Cortex of kidney (tissue), 1 donor: ENCODE measurements around the gene RRBP1.

ENCODE experiments used
- DNase-seq: peaks from one replicate; lab custom pipeline; 2025; lab: John Stamatoyannopoulos, UW

The RRBP1 gene

GRCh38 chr20:17609811-17610377 lies 72.1 kb downstream of the RRBP1 start:
- no peak for DNase-seq

- DNase-seq: no peak
These were observed 73.1 kb downstream of the RRBP1 start for GRCh38 chr20:17608701-17609497.

DNA sequence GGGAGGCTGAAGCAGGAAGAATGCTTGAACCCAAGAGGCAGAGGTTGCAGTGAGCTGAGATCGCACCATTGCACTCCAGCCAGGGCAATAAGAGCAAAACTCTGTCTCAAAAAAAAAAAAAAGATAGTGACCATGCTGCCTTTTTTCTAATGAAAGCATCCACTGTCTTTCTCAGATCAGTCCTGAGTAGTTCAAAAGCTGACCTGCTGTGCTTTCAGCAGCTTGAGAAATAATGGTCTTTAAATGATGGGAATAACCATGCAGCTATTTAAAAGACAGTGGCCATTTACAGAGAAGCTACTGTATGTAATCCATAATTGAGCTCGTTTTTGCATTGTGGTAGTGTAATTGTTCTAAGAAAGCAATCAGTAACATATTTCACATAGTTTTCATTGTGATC lies 76.0 kb downstream of the RRBP1 start:
- DNase-seq: no peak

GRCh38 chr20:17605131-17605660 lies 76.8 kb downstream of the RRBP1 start:
- DNase-seq: no peak

DNA sequence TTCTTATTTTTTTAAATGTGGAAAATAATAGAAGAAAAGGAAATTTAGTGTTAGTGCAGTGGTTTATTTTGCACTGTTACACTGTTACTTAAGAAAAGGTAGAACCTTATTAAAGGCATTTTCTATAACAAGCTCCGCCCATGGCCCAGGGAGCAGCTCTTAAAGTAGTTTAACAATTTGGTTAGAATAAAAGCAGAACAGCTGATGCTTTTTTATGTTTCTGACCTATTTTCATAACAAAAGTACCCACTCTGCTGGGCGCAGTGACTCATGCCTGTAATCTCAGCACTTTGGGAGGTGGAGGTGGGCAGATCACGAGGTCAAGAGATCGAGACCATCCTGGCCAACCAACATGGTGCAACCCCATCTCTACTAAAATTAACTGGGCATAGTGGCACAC lies 79.5 kb downstream of the RRBP1 start:
- no peak for DNase-seq

DNA sequence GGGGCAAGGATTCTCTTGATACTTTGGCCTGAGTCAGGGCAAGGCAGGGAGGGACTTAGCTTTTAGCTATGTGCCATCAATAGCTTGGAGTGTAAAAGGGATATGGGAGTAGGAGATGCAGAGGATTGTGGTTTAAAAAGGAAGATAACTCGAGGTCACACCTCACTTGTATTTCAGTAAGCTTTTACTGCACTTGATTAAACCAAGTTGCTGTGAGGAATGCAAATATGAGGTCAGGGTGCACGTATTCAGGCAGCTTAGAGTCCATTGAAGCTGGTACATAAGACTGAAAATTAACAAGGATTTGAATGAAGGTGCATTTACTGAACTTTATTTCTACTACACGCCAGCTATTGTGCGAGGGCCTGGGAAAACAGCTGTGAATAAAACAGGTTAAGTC lies 80.1 kb downstream of the RRBP1 start:
- DNase-seq: no peak

- DNase-seq: no peak
These were observed 84.0 kb downstream of the RRBP1 start for GRCh38 chr20:17598013-17598550.

DNA sequence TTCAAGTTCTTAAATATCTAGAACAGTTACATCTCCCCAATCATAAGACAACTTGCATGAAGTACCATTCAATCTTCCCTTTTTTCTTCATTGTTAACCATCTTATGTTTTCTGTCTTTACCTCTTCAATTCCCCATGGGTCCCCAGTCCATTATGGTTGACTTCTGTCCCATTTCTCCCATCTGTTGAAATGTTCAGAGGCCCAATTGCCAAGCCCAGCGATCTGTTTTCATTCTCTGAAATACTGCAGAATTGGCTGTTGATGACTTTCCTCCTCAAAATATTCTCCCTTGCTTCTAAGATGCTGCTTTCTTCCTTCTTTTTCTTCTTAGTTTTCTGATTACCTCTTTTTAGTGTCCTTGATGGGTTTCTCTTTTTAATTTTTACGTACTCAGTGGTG lies 86.2 kb downstream of the RRBP1 start:
- DNase-seq: no peak

GRCh38 chr20:17594443-17594842 lies 87.6 kb downstream of the RRBP1 start:
- no peak for DNase-seq

- DNase-seq: no peak
These were observed 88.1 kb downstream of the RRBP1 start for GRCh38 chr20:17593902-17594301.

DNA sequence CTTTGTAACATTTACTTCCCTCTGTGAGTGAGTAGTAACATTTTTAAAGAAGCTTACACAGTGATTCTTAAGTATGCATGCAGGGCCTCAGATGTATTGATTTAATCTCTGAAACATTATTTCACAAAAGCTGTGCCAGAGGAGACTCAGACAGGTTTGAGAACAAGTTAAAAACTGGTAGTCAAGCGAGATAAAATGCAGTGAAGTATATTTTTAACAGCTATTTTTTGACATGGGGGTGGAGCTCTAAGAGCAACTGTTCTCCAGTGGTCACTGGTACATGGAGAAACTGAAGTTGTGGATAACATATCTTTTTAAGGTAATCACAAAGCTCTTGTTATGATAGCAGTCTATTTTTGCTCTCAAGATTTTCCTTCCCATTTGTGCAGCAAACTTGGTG lies 91.8 kb downstream of the RRBP1 start:
- no peak for DNase-seq

GRCh38 chr20:17589161-17589834 lies 92.7 kb downstream of the RRBP1 start:
- DNase-seq: no peak

- no peak for DNase-seq
These were observed 94.2 kb downstream of the RRBP1 start for GRCh38 chr20:17587824-17588223.

GRCh38 chr20:17587148-17587547 lies 94.9 kb downstream of the RRBP1 start:
- DNase-seq: no peak

DNA sequence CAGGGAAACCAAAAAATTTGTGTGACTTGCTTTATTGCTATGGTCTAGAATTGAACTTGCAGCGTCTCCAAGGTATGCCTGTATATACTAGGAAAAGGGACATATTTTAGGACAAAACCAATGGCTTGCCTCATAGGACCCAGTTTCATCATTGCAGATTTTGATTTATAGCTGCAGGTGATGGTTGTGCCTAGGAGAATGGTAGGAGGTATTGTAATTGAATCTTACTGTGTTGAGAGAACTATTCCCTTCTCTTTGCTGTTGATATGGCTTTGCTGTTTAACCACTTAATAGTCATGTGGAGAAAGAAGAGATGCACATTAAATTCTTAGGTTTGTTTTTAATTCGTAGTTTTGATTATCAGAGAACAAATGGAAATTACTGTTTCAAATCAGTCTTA lies 95.8 kb downstream of the RRBP1 start:
- DNase-seq: no peak

DNA sequence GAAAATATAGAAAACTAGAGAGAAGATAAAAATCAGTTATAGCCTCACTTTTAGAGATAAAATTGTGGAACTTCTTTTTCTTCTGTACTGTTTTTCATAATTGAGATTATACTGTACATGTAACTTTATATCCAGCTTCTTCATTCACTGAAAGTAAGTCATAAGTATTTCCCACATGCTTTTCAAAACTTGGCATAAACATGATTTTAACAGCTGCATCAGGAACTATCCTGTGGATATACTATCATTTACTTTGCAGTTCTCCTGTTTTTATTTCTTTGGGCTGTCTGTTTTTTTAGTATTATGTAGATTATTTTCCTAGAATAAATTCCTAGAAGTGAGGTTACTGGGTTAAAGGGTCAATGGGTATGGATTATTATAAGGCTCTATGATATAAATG lies 97.4 kb downstream of the RRBP1 start:
- no peak for DNase-seq

DNA sequence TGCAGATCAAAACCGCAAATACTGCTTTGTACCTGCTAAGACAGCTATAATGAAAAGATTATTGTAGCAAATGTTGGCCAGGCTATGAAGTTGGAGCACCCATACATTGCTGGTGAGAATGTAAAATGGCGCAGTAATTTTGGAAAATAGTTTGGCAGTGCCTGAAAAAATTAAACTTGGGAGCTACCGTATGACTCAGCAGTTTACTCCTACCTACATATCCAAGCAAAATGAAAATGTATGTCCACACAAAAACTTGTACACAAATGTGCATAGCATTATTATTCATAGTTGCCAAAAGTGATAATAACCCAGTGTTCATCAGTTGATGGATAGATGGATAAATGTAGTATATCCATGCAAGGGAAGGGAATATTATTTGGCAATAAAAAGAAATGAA lies 98.9 kb downstream of the RRBP1 start:
- no peak for DNase-seq

DNA sequence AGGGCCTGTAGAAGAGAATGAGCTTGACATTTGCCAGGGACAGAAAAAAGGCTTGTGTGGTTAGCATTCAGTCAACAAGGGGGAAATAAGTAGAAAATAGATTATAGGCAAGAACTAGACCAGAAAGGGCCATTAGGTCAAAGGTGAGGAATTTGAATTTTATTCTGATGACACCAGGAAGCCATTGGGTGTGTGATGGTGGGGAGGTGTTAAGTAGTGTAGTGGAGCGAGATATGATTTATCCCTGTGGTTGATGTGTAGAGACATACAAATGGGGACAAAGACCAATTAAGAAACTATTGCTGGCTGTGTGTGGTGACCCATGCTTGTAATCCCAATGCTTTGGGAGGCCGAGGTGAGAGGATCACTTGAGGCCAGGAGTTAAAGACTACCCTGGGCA lies 101.1 kb downstream of the RRBP1 start:
- DNase-seq: no peak

GRCh38 chr20:17579369-17580039 lies 102.5 kb downstream of the RRBP1 start:
- no peak for DNase-seq

DNA sequence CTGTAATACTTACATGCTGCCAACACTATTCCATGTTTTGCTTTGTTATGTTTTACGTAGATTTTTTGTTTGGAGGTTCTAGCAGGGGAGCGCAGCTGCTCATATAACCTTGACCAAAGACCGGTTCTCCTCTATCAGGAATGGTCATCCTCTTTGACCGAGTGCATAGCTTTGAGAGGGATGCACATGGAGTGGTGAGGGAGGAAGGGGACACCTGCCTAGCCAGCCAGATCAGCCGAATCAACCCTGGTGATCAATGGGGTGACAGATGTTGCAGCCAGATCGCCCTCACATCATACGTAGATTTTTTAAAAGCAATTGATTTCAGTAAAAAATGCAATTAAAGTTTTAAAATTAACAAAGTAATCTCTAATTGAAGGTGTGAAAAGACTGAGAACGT lies 105.8 kb downstream of the RRBP1 start:
- no peak for DNase-seq

- DNase-seq: no peak
These were observed 108.6 kb downstream of the RRBP1 start for GRCh38 chr20:17573463-17573862.

GRCh38 chr20:17572034-17572638 lies 109.9 kb downstream of the RRBP1 start:
- DNase-seq: no peak
